ENCODE data around the gene DNAJA2.

The DNAJA2 gene

GRCh38 chr16:46930861-46931260 lies 42.6 kb downstream of the DNAJA2 start:
- Histone ChIP-seq H3K9me3 (ENCODE audit: insufficient read depth, low read depth, low read length) (no peaks in the 10 kb centered on the region), H3K4me3 (ENCODE audit: low read length, poor library complexity, severe bottlenecking) (no peak overlapping the region), H3K9ac (ENCODE audit: low read depth, low read length, poor library complexity, severe bottlenecking) (no peak overlapping the region), H3K79me2 (ENCODE audit: insufficient read depth, low read length) (no peaks in the 10 kb centered on the region), H3K4me1 (ENCODE audit: insufficient read depth, low read length, poor library complexity, severe bottlenecking) (peaks cover 3% of the 10 kb centered on the region), H3K9me2 (replicated peaks; ENCODE audit: low read depth, low read length) (no peaks in the 10 kb centered on the region), H4K20me1 (ENCODE audit: insufficient read depth, low read length, poor library complexity, severe bottlenecking) (no peaks in the 10 kb centered on the region), H3K27me3 (ENCODE audit: insufficient read depth, low read length, poor library complexity, severe bottlenecking) (no peaks in the 10 kb centered on the region), H3K4me2 (ENCODE audit: low read depth, low read length, poor library complexity, severe bottlenecking) (no peak overlapping the region), H3F3A (ENCODE audit: low read depth) (no peaks in the 10 kb centered on the region), H2AFZ (ENCODE audit: low read length) (no peak overlapping the region), H3K36me3 (ENCODE audit: insufficient read depth, low read length) (no peaks in the 10 kb centered on the region)
- TF ChIP-seq EZH2phosphoT487 (IDR thresholded peaks at IDR 0.05; ENCODE audit: borderline replicate concordance) (no peak), CTCF (conservative IDR thresholded peaks at IDR 0.05; ENCODE audit: low read length) (no peak)

- H3K9ac ChIP-seq (ENCODE audit: low read depth, low read length, poor library complexity, severe bottlenecking): peak overlapping the region; percentile 36
These were observed 43.8 kb downstream of the DNAJA2 start for GRCh38 chr16:46929378-46930332.

GRCh38 chr16:46928811-46929210 lies 44.7 kb downstream of the DNAJA2 start:
- H4K20me1 ChIP-seq (ENCODE audit: insufficient read depth, low read length, poor library complexity, severe bottlenecking): no peaks in the 10 kb centered on the region
- no peak overlapping the region for H3K9ac ChIP-seq (ENCODE audit: low read depth, low read length, poor library complexity, severe bottlenecking)
- no peaks in the 10 kb centered on the region for H3K36me3 ChIP-seq (ENCODE audit: insufficient read depth, low read length)
- no peak overlapping the region for H3K4me3 ChIP-seq (ENCODE audit: low read length, poor library complexity, severe bottlenecking)
- H2AFZ ChIP-seq (ENCODE audit: low read length): peak overlapping the region; percentile 36; the same call in 1 of the 2 replicates
- TF ChIP-seq CTCF (conservative IDR thresholded peaks at IDR 0.05; ENCODE audit: low read length) (no peak), EZH2phosphoT487 (IDR thresholded peaks at IDR 0.05; ENCODE audit: borderline replicate concordance) (no peak)
- H3K9me2 ChIP-seq (replicated peaks; ENCODE audit: low read depth, low read length): no peaks in the 10 kb centered on the region
- H3K9me3 ChIP-seq (ENCODE audit: insufficient read depth, low read depth, low read length): no peaks in the 10 kb centered on the region
- no peak overlapping the region for H3K4me2 ChIP-seq (ENCODE audit: low read depth, low read length, poor library complexity, severe bottlenecking)
- H3K79me2 ChIP-seq (ENCODE audit: insufficient read depth, low read length): no peaks in the 10 kb centered on the region
- H3K4me1 ChIP-seq (ENCODE audit: insufficient read depth, low read length, poor library complexity, severe bottlenecking): peaks cover 3% of the 10 kb centered on the region
- H3F3A ChIP-seq (ENCODE audit: low read depth): no peaks in the 10 kb centered on the region
- H3K27me3 ChIP-seq (ENCODE audit: insufficient read depth, low read length, poor library complexity, severe bottlenecking): no peaks in the 10 kb centered on the region

More at GRCh38 chr16:46929378-46930332, 43.8 kb downstream of the DNAJA2 start:
- Histone ChIP-seq H3F3A (ENCODE audit: low read depth) (no peaks in the 10 kb centered on the region), H3K4me1 (ENCODE audit: insufficient read depth, low read length, poor library complexity, severe bottlenecking) (peaks cover 3% of the 10 kb centered on the region), H3K9me3 (ENCODE audit: insufficient read depth, low read depth, low read length) (no peaks in the 10 kb centered on the region), H2AFZ (ENCODE audit: low read length) (peak overlapping the region; percentile 87), H3K27me3 (ENCODE audit: insufficient read depth, low read length, poor library complexity, severe bottlenecking) (no peaks in the 10 kb centered on the region), H3K4me2 (ENCODE audit: low read depth, low read length, poor library complexity, severe bottlenecking) (peak overlapping the region; percentile 43), H3K36me3 (ENCODE audit: insufficient read depth, low read length) (no peaks in the 10 kb centered on the region), H3K79me2 (ENCODE audit: insufficient read depth, low read length) (no peaks in the 10 kb centered on the region), H3K4me3 (ENCODE audit: low read length, poor library complexity, severe bottlenecking) (peak overlapping the region; percentile 31), H3K9me2 (replicated peaks; ENCODE audit: low read depth, low read length) (no peaks in the 10 kb centered on the region), H4K20me1 (ENCODE audit: insufficient read depth, low read length, poor library complexity, severe bottlenecking) (no peaks in the 10 kb centered on the region)
- TF ChIP-seq CTCF (conservative IDR thresholded peaks at IDR 0.05; ENCODE audit: low read length) (peak; percentile 92), EZH2phosphoT487 (IDR thresholded peaks at IDR 0.05; ENCODE audit: borderline replicate concordance) (no peak)

Data from Loucy (cell line).